Suprapubic skin (tissue), 4 donors: ENCODE data around the gene NDUFS1.

Experiments
- EP300 ChIP-seq: sonication (generic); formaldehyde crosslinking; IDR thresholded peaks from one replicate; pipeline ENCODE4 v1.6.1; 2017; ENCODE audit warnings: antibody characterized with exemption
- POLR2AphosphoS5 ChIP-seq, 3 donors: sonication (generic); formaldehyde crosslinking; IDR thresholded peaks; one replicate each; pipeline ENCODE4 v1.6.1; 2017; ENCODE audit warnings: antibody characterized with exemption in 3 of 3
- TF ChIP-seq, protein P1 (sequence below), 2 donors: fragments of 200-600 bp in 1 of 2; fragments of 450-650 bp in 1 of 2; sonication (generic) in 1 of 2; IDR thresholded peaks; one replicate each; pipeline ENCODE4 v1.5.1; 2016 to 2019; ENCODE audit warnings: antibody characterized with exemption in 2 of 2, mild to moderate bottlenecking in 1 of 2, moderate library complexity in 1 of 2

DNA sequence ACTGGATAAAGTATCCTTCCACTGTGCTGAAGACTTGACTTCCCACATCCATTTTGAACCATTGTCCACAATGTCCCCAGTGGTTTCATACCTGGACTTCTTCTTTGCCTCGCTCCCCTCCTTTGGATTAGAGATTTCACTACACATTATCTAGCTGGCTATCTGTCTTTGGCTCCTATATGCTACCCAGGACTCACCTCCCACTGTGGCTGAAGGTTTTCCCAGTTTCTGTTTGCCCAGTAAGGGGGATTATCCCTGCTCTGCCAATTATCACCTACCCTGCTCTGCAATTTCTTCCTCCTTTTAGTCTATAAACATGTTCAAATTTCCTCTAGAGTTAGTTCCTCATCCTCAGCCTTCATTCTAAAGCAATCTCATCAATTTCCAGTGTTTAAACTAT is 9.1 kb downstream of the NDUFS1 start:
- TF ChIP-seq EP300 = no peak
- TF ChIP-seq, protein P1, sequence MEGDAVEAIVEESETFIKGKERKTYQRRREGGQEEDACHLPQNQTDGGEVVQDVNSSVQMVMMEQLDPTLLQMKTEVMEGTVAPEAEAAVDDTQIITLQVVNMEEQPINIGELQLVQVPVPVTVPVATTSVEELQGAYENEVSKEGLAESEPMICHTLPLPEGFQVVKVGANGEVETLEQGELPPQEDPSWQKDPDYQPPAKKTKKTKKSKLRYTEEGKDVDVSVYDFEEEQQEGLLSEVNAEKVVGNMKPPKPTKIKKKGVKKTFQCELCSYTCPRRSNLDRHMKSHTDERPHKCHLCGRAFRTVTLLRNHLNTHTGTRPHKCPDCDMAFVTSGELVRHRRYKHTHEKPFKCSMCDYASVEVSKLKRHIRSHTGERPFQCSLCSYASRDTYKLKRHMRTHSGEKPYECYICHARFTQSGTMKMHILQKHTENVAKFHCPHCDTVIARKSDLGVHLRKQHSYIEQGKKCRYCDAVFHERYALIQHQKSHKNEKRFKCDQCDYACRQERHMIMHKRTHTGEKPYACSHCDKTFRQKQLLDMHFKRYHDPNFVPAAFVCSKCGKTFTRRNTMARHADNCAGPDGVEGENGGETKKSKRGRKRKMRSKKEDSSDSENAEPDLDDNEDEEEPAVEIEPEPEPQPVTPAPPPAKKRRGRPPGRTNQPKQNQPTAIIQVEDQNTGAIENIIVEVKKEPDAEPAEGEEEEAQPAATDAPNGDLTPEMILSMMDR (IDR thresholded peaks at IDR 0.05) = no peak
- TF ChIP-seq POLR2AphosphoS5 (IDR thresholded peaks at IDR 0.05) = no peak
